ENCODE measurements around the gene ST8SIA6.

ST8SIA6 gene

DNA sequence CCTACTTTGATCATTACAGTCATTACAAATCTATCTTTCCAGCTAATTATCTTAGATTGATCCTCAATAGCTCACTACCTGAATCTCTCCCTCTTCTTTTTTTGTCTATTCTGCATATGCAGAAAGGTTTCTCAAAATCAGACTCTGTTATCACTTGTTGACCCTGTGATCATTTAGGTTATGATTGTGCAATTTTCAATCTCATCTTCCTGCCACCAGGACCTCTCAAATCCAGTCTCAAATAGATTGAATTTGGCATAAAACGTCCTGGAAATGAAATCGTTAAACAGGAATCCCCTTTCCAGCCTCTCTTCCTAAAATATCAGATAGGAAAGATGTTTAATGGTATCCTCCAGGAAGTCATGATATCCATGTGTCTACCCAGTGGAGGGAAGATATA lies 96.6 kb downstream of the ST8SIA6 start:
- Histone ChIP-seq H4K12ac (ENCODE audit: low read depth, low read length) (no peak overlapping the region), H2BK5ac (ENCODE audit: low read depth, low read length, poor library complexity) (no peak overlapping the region), H3K79me2 (ENCODE audit: control insufficient read depth, insufficient read depth, low read length, poor library complexity) (no peaks in the 10 kb centered on the region), H3K4me2 (ENCODE audit: low read length) (no peak overlapping the region), H3K27me3 (ENCODE audit: insufficient read depth, low read length) (no peaks in the 10 kb centered on the region), H3K18ac (ENCODE audit: low read length) (no peak overlapping the region), H3K23ac (ENCODE audit: low read length) (no peak overlapping the region), H3K4me3 (ENCODE audit: low read depth, low read length) (no peak overlapping the region), H3K9ac (ENCODE audit: low read length) (no peak overlapping the region), H2BK12ac (ENCODE audit: low read length) (peak overlapping the region; percentile 54), H2BK120ac (ENCODE audit: insufficient read depth, low read length, poor library complexity) (peak overlapping the region; percentile 75), H4K91ac (ENCODE audit: low read depth, low read length) (peak overlapping the region; percentile 66), H3K27ac (ENCODE audit: low read depth, low read length) (peak overlapping the region; percentile 55), H4K8ac (ENCODE audit: low read depth, low read length) (no peak overlapping the region), H3K14ac (ENCODE audit: low read length) (peak overlapping the region; percentile 57), H2AFZ (ENCODE audit: insufficient read depth, low read length, poor library complexity) (no peak overlapping the region), H3K4me1 (ENCODE audit: control insufficient read depth in 1 of 2, insufficient read depth in 2 of 2, low read length in 2 of 2) (peaks cover 2 to 3% of the 10 kb centered on the region in 2 experiments), H3K9me3 (ENCODE audit: insufficient read depth, low read depth, low read length) (no peaks in the 10 kb centered on the region), H2AK5ac (ENCODE audit: low read length) (no peak overlapping the region), H3K36me3 (ENCODE audit: control insufficient read depth in 1 of 2, insufficient read depth in 2 of 2, low read length in 2 of 2) (no peaks in the 10 kb centered on the region), H3K79me1 (ENCODE audit: low read length) (peaks cover 2% of the 10 kb centered on the region), H3K4ac (ENCODE audit: low read depth, low read length) (no peak overlapping the region)
- no CpG with 5 or more reads among the region's 2 CpGs for WGBS (ENCODE audit: extremely low coverage, insufficient coverage, insufficient read length)
- no peak for DNase-seq

- Histone ChIP-seq H3K23ac (ENCODE audit: low read length) (no peak overlapping the region), H3K4me3 (ENCODE audit: low read depth, low read length) (no peak overlapping the region), H2AFZ (ENCODE audit: insufficient read depth, low read length, poor library complexity) (no peak overlapping the region), H3K18ac (ENCODE audit: low read length) (no peak overlapping the region), H2BK120ac (ENCODE audit: insufficient read depth, low read length, poor library complexity) (no peak overlapping the region), H3K9ac (ENCODE audit: low read length) (no peak overlapping the region), H3K79me2 (ENCODE audit: control insufficient read depth, insufficient read depth, low read length, poor library complexity) (no peaks in the 10 kb centered on the region), H3K36me3 (ENCODE audit: control insufficient read depth in 1 of 2, insufficient read depth in 2 of 2, low read length in 2 of 2) (no peaks in the 10 kb centered on the region), H3K4ac (ENCODE audit: low read depth, low read length) (no peak overlapping the region), H3K4me2 (ENCODE audit: low read length) (no peak overlapping the region), H2AK5ac (ENCODE audit: low read length) (no peak overlapping the region), H4K12ac (ENCODE audit: low read depth, low read length) (no peak overlapping the region), H2BK5ac (ENCODE audit: low read depth, low read length, poor library complexity) (no peak overlapping the region), H4K8ac (ENCODE audit: low read depth, low read length) (no peak overlapping the region), H3K27me3 (ENCODE audit: insufficient read depth, low read length) (no peaks in the 10 kb centered on the region), H3K4me1 (ENCODE audit: control insufficient read depth in 1 of 2, insufficient read depth in 2 of 2, low read length in 2 of 2) (peaks cover 2 to 3% of the 10 kb centered on the region in 2 experiments), H2BK12ac (ENCODE audit: low read length) (no peak overlapping the region), H3K79me1 (ENCODE audit: low read length) (peaks cover 2% of the 10 kb centered on the region), H3K27ac (ENCODE audit: low read depth, low read length) (no peak overlapping the region), H3K14ac (ENCODE audit: low read length) (no peak overlapping the region), H4K91ac (ENCODE audit: low read depth, low read length) (no peak overlapping the region), H3K9me3 (ENCODE audit: insufficient read depth, low read depth, low read length) (no peaks in the 10 kb centered on the region)
- no peak for DNase-seq
- WGBS (ENCODE audit: extremely low coverage, insufficient coverage, insufficient read length), result no CpG with 5 or more reads among the region's 2 CpGs
Observed at GRCh38 chr10:17356820-17357219, 97.6 kb downstream of the ST8SIA6 start.

DNA sequence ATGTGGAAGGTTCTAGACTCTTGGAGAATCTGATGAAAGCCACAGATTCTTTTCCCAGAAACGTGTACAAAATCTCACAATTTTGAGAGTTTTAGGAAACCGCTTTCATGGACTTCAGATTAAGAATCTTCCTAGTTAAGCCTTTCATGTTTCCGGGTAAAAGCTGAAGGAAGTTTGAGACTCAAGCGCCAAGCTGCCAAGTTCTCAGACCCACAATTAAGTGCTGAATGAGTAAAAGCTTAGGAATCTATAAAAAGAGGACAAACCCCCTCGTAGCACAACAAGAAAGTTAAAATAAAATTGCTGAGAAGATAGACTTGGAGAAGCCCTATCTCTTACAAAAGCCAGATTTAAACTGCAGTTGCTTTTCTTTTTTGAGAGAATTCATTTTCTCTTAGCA lies 99.6 kb downstream of the ST8SIA6 start:
- H3K14ac ChIP-seq (ENCODE audit: low read length), result no peak overlapping the region
- H3K18ac ChIP-seq (ENCODE audit: low read length), result no peak overlapping the region
- no peak overlapping the region for H2BK120ac ChIP-seq (ENCODE audit: insufficient read depth, low read length, poor library complexity)
- no peaks in the 10 kb centered on the region for H3K27me3 ChIP-seq (ENCODE audit: insufficient read depth, low read length)
- no peak overlapping the region for H3K9ac ChIP-seq (ENCODE audit: low read length)
- H3K36me3 ChIP-seq (ENCODE audit: control insufficient read depth in 1 of 2, insufficient read depth in 2 of 2, low read length in 2 of 2), result no peaks in the 10 kb centered on the region
- no peak overlapping the region for H4K8ac ChIP-seq (ENCODE audit: low read depth, low read length)
- H4K12ac ChIP-seq (ENCODE audit: low read depth, low read length), result no peak overlapping the region
- H3K9me3 ChIP-seq (ENCODE audit: insufficient read depth, low read depth, low read length), result no peaks in the 10 kb centered on the region
- H3K4me3 ChIP-seq (ENCODE audit: low read depth, low read length), result no peak overlapping the region
- H3K79me2 ChIP-seq (ENCODE audit: control insufficient read depth, insufficient read depth, low read length, poor library complexity), result no peaks in the 10 kb centered on the region
- no peak overlapping the region for H3K23ac ChIP-seq (ENCODE audit: low read length)
- no CpG with 5 or more reads among the region's 5 CpGs for WGBS (ENCODE audit: extremely low coverage, insufficient coverage, insufficient read length)
- H3K79me1 ChIP-seq (ENCODE audit: low read length), result peaks cover 2% of the 10 kb centered on the region
- no peak overlapping the region for H2BK12ac ChIP-seq (ENCODE audit: low read length)
- H3K4ac ChIP-seq (ENCODE audit: low read depth, low read length), result no peak overlapping the region
- H2BK5ac ChIP-seq (ENCODE audit: low read depth, low read length, poor library complexity), result no peak overlapping the region
- no peak overlapping the region for H3K4me2 ChIP-seq (ENCODE audit: low read length)
- H4K91ac ChIP-seq (ENCODE audit: low read depth, low read length), result no peak overlapping the region
- H2AFZ ChIP-seq (ENCODE audit: insufficient read depth, low read length, poor library complexity), result no peak overlapping the region
- no peak for DNase-seq
- no peak overlapping the region for H2AK5ac ChIP-seq (ENCODE audit: low read length)
- H3K27ac ChIP-seq (ENCODE audit: low read depth, low read length), result no peak overlapping the region
- H3K4me1 ChIP-seq (ENCODE audit: control insufficient read depth in 1 of 2, insufficient read depth in 2 of 2, low read length in 2 of 2), result peaks cover 2 to 3% of the 10 kb centered on the region in 2 experiments

GRCh38 chr10:17353568-17354300 lies 100.7 kb downstream of the ST8SIA6 start:
- no peak overlapping the region for H3K18ac ChIP-seq (ENCODE audit: low read length)
- peaks cover 2 to 3% of the 10 kb centered on the region in 2 experiments for H3K4me1 ChIP-seq (ENCODE audit: control insufficient read depth in 1 of 2, insufficient read depth in 2 of 2, low read length in 2 of 2)
- no peak overlapping the region for H4K8ac ChIP-seq (ENCODE audit: low read depth, low read length)
- no peak overlapping the region for H3K4me3 ChIP-seq (ENCODE audit: low read depth, low read length)
- no peak overlapping the region for H3K23ac ChIP-seq (ENCODE audit: low read length)
- WGBS (ENCODE audit: extremely low coverage, insufficient coverage, insufficient read length), result 100% methylated on average over 2 of the region's 7 CpGs
- no peak overlapping the region for H3K4me2 ChIP-seq (ENCODE audit: low read length)
- H3K27ac ChIP-seq (ENCODE audit: low read depth, low read length), result no peak overlapping the region
- DNase-seq, result peak in 1 of 2 donors; percentile 87
- H3K36me3 ChIP-seq (ENCODE audit: control insufficient read depth in 1 of 2, insufficient read depth in 2 of 2, low read length in 2 of 2), result no peaks in the 10 kb centered on the region
- H3K27me3 ChIP-seq (ENCODE audit: insufficient read depth, low read length), result no peaks in the 10 kb centered on the region
- H4K12ac ChIP-seq (ENCODE audit: low read depth, low read length), result no peak overlapping the region
- no peak overlapping the region for H2BK120ac ChIP-seq (ENCODE audit: insufficient read depth, low read length, poor library complexity)
- no peaks in the 10 kb centered on the region for H3K79me2 ChIP-seq (ENCODE audit: control insufficient read depth, insufficient read depth, low read length, poor library complexity)
- no peak overlapping the region for H3K9ac ChIP-seq (ENCODE audit: low read length)
- no peak overlapping the region for H2BK5ac ChIP-seq (ENCODE audit: low read depth, low read length, poor library complexity)
- H3K79me1 ChIP-seq (ENCODE audit: low read length), result peaks cover 2% of the 10 kb centered on the region
- H2AK5ac ChIP-seq (ENCODE audit: low read length), result no peak overlapping the region
- no peak overlapping the region for H3K14ac ChIP-seq (ENCODE audit: low read length)
- H4K91ac ChIP-seq (ENCODE audit: low read depth, low read length), result no peak overlapping the region
- no peaks in the 10 kb centered on the region for H3K9me3 ChIP-seq (ENCODE audit: insufficient read depth, low read depth, low read length)
- no peak overlapping the region for H2BK12ac ChIP-seq (ENCODE audit: low read length)
- H3K4ac ChIP-seq (ENCODE audit: low read depth, low read length), result no peak overlapping the region
- H2AFZ ChIP-seq (ENCODE audit: insufficient read depth, low read length, poor library complexity), result no peak overlapping the region
